ENCODE results near the gene COX14.

- TF ChIP-seq PBX3 (CRISPR knock-in tag; IDR thresholded peaks at IDR 0.05): no peak
- TF ChIP-seq ZEB2 (tag by site-specific recombination; IDR thresholded peaks at IDR 0.05): no peak
- TF ChIP-seq CTCF (tag by site-specific recombination; IDR thresholded peaks at IDR 0.05): no peak
- TF ChIP-seq ZNF791 (tag by site-specific recombination; IDR thresholded peaks at IDR 0.05): no peak
Measured at GRCh38 chr12:50078281-50078680, 33.8 kb upstream of the COX14 start.

All from HEK293 (cell line).